ENCODE measurements around the gene CDH26.

CDH26 gene

GRCh38 chr20:60022849-60023248 is 64.6 kb downstream of the CDH26 start:
- no peaks in the 10 kb centered on the region for H3K27me3 ChIP-seq (ENCODE audit: insufficient read depth, low read depth, severe bottlenecking)
- peaks cover 2% of the 10 kb centered on the region for H3K9me3 ChIP-seq (ENCODE audit: severe bottlenecking)
- no peak overlapping the region for H3K4me3 ChIP-seq (ENCODE audit: low read depth, low read length)
- H3K27ac ChIP-seq: no peak overlapping the region
- DNase-seq: no peak
- H3K36me3 ChIP-seq: no peaks in the 10 kb centered on the region
- no peak for TF ChIP-seq CTCF (IDR thresholded peaks at IDR 0.05; ENCODE audit: low read depth, low read length)

- Histone ChIP-seq H3K27ac (no peak overlapping the region), H3K4me3 (ENCODE audit: low read depth, low read length) (no peak overlapping the region), H3K36me3 (no peaks in the 10 kb centered on the region), H3K27me3 (ENCODE audit: insufficient read depth, low read depth, severe bottlenecking) (no peaks in the 10 kb centered on the region), H3K9me3 (ENCODE audit: severe bottlenecking) (no peaks in the 10 kb centered on the region)
- DNase-seq: no peak
- no peak for TF ChIP-seq CTCF (IDR thresholded peaks at IDR 0.05; ENCODE audit: low read depth, low read length)
These were observed 66.0 kb downstream of the CDH26 start for GRCh38 chr20:60024245-60024644.

GRCh38 chr20:60024801-60025200 is 66.6 kb downstream of the CDH26 start:
- TF ChIP-seq CTCF (IDR thresholded peaks at IDR 0.05; ENCODE audit: low read depth, low read length): no peak
- no peak overlapping the region for H3K27ac ChIP-seq
- no peaks in the 10 kb centered on the region for H3K27me3 ChIP-seq (ENCODE audit: insufficient read depth, low read depth, severe bottlenecking)
- no peaks in the 10 kb centered on the region for H3K36me3 ChIP-seq
- no peak for DNase-seq
- no peak overlapping the region for H3K4me3 ChIP-seq (ENCODE audit: low read depth, low read length)
- H3K9me3 ChIP-seq (ENCODE audit: severe bottlenecking): peaks cover under 1% of the 10 kb centered on the region

- TF ChIP-seq CTCF (IDR thresholded peaks at IDR 0.05; ENCODE audit: low read depth, low read length): no peak
- Histone ChIP-seq H3K9me3 (ENCODE audit: severe bottlenecking) (peaks cover 3% of the 10 kb centered on the region), H3K36me3 (no peaks in the 10 kb centered on the region), H3K4me3 (ENCODE audit: low read depth, low read length) (no peak overlapping the region), H3K27ac (no peak overlapping the region), H3K27me3 (ENCODE audit: insufficient read depth, low read depth, severe bottlenecking) (no peaks in the 10 kb centered on the region)
- DNase-seq: no peak
These were observed 67.8 kb downstream of the CDH26 start for GRCh38 chr20:60026010-60026409.

- no peak for DNase-seq
- no peaks in the 10 kb centered on the region for H3K36me3 ChIP-seq
- H3K27ac ChIP-seq: no peak overlapping the region
- H3K27me3 ChIP-seq (ENCODE audit: insufficient read depth, low read depth, severe bottlenecking): no peaks in the 10 kb centered on the region
- TF ChIP-seq CTCF (IDR thresholded peaks at IDR 0.05; ENCODE audit: low read depth, low read length): no peak
- H3K4me3 ChIP-seq (ENCODE audit: low read depth, low read length): no peak overlapping the region
- H3K9me3 ChIP-seq (ENCODE audit: severe bottlenecking): peaks cover 3% of the 10 kb centered on the region
These were observed 72.2 kb downstream of the CDH26 start for GRCh38 chr20:60030471-60030870.

GRCh38 chr20:60031107-60031506 is 72.9 kb downstream of the CDH26 start:
- no peak for TF ChIP-seq CTCF (IDR thresholded peaks at IDR 0.05; ENCODE audit: low read depth, low read length)
- H3K4me3 ChIP-seq (ENCODE audit: low read depth, low read length): no peak overlapping the region
- H3K36me3 ChIP-seq: no peaks in the 10 kb centered on the region
- DNase-seq: no peak
- peaks cover 3% of the 10 kb centered on the region for H3K9me3 ChIP-seq (ENCODE audit: severe bottlenecking)
- no peak overlapping the region for H3K27ac ChIP-seq
- no peaks in the 10 kb centered on the region for H3K27me3 ChIP-seq (ENCODE audit: insufficient read depth, low read depth, severe bottlenecking)
